ENCODE data around the gene WDR75. TPM values are rescaled to one million over a fixed set of nuclear protein-coding genes. Genes with fewer than 3 reads are reported as not detected.

The WDR75 gene
- total RNA-seq, 2 experiments from 2014 or later: 82.1 to 82.3 TPM

DNA sequence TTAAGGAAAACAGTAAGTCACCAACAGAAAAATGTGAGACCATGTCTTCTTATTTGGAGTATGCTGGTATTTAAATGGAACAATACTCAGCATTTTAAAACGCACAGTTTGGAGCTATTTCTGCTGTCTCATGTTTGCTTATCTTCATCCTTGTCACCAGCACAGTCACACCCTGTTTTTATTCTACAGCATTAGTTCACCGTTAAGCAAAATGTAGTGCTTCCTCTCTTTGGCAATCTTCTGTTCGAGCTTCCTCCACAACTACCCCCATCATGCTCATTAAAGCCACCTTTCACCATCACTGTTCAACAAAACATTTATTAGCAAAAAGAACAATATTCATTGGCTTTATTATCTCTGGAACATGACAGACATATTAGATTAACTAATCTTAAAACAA lies 75.3 kb downstream of the WDR75 start:
- Mint-ChIP-seq H3K9me3 (ENCODE audit: low read depth) (peaks cover 8% of the 10 kb centered on the region), H3K27me3 (peaks cover 2% of the 10 kb centered on the region), H3K4me1 (no peaks in the 10 kb centered on the region), H3K27ac (no peak overlapping the region), H3K36me3 (ENCODE audit: low read depth) (no peaks in the 10 kb centered on the region), H3K4me3 (no peak overlapping the region)
- ChIA-PET POLR2A (no interaction called here), CTCF (no interaction called here)
- DNase-seq (no peak), ATAC-seq (no peak)
- intact Hi-C loops (cut with DNase I, micrococcal nuclease): no loop called here

DNA sequence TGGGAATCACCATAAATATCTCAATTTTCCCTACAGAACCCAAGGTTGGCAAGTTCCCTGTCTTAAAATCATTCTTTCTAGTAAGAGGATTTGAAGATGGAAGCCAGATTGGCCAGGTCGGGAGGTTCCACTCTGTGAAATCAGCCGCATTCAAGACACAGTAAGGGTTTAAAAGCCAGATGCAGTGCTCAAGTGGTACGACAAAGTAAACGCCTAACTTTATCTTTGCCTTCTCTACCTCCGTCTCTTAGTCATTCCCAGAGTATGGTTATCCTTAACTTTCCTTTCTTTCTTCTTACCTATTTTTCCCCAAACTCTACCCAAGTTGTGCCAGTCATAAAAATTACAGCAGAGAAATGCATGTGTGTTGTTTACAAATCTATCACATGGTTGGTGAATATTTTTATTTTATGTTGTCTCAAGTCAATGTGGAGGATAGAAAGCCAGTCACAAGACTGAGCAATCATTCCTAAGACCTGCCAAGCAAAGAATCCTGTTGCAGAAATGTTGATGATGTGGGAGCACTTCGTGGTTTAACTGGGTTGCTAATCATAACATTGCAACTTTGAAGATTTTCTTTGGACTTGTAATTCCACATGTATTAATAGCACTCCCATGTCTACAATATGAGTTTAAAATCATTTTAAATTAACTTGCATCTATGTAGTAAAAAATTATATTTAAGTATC lies 76.7 kb downstream of the WDR75 start:
- intact Hi-C loops (cut with DNase I, micrococcal nuclease): no loop called here
- DNase-seq (no peak), ATAC-seq (no peak)
- POLR2A ChIA-PET: no interaction called here
- Mint-ChIP-seq H3K27ac (no peak overlapping the region), H3K36me3 (ENCODE audit: low read depth) (no peaks in the 10 kb centered on the region), H3K27me3 (peaks cover 2% of the 10 kb centered on the region), H3K4me1 (no peaks in the 10 kb centered on the region), H3K9me3 (ENCODE audit: low read depth) (peaks cover 8% of the 10 kb centered on the region), H3K4me3 (no peak overlapping the region)
- CTCF ChIA-PET: no interaction called here

DNA sequence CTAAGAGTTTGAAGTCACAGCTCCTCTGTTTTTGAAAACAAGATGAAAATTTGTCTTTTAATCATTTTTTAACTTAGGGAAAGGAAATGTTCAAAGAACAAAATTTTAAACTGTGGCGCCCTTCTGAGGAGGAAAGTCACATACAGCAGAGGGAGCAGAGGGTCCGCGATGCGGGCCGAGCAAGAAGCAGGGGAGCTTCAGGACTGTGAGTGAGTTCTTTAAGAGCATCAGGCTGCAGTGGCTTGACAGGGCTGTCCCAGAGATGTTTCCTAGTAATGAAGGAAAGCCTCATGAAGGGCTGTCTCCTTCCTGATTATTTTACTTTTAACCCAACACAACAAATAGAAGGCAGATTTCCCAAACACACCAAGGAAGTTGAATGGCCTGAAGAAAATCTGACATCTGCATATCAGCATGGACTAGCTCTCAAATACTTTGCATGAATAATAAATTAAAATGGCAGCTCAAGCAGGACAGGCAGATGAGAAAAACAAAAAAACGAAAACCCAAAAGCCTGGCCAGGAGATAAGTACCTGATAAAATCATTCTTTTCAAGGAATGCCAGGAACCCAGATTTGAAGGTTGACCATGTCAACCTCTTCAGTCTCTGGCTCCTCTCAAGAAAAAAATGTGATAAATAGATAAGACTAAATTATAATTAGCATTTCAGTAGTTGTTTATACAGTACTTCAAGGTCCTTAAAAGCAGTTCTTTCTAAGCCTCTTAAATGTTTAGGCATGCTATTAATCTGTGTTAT lies 78.5 kb downstream of the WDR75 start:
- Mint-ChIP-seq H3K4me3 (no peak overlapping the region), H3K27ac (no peak overlapping the region), H3K9me3 (ENCODE audit: low read depth) (peaks cover 8% of the 10 kb centered on the region), H3K36me3 (ENCODE audit: low read depth) (no peaks in the 10 kb centered on the region), H3K27me3 (peaks cover 2% of the 10 kb centered on the region), H3K4me1 (no peaks in the 10 kb centered on the region)
- DNase-seq (no peak), ATAC-seq (no peak)
- intact Hi-C loops (cut with DNase I, micrococcal nuclease): no loop called here
- CTCF ChIA-PET: interaction anchor here (1.7 kb wide), 1 partner anchor 18 kb away, joined by 6 read pairs; no protein-coding TSS in a partner anchor
- POLR2A ChIA-PET: no interaction called here

DNA sequence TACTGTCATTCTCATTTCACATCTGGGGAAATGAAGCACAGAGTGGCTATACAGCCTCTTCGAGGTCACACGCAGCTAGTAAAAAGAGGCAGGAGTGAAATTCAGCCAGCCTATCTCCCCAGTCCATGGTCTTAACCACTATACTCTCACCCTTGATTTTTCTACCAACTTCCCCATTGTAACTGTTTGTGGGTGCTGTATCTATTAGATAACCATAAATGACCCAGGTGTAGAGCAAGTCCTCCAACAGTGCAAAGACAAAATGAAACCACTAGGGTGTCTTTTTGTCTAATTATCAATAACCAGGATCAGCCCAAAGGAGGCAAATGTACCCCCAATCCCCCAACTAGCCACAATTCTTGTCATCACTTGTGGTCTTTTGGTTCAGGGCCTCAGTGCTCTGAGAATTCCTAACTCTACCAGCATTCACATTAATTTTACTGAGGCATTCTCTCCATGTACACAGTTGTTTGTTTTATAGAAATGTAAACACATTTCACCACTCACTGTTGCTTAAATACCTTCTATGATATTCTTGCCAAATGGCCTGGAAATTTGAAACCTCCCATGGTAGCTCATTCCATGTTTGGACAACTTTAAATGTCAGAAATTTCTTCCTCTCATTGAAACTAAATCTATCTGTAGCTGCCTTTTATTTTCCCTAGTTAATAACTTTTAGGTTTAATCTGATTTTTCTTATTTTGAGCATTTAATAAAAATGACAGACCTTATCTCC lies 80.6 kb downstream of the WDR75 start:
- Mint-ChIP-seq H3K36me3 (ENCODE audit: low read depth) (no peaks in the 10 kb centered on the region), H3K27me3 (no peaks in the 10 kb centered on the region), H3K4me3 (no peak overlapping the region), H3K4me1 (no peaks in the 10 kb centered on the region), H3K27ac (no peak overlapping the region), H3K9me3 (ENCODE audit: low read depth) (peaks cover 6% of the 10 kb centered on the region)
- ChIA-PET CTCF (interaction anchor here (0.7 to 0.8 kb wide), 2 partner anchors 12 to 18 kb away, joined by 4 to 5 read pairs; no protein-coding TSS in a partner anchor), POLR2A (no interaction called here)
- intact Hi-C loops (cut with DNase I, micrococcal nuclease): no loop called here
- DNase-seq (no peak), ATAC-seq (no peak)

DNA sequence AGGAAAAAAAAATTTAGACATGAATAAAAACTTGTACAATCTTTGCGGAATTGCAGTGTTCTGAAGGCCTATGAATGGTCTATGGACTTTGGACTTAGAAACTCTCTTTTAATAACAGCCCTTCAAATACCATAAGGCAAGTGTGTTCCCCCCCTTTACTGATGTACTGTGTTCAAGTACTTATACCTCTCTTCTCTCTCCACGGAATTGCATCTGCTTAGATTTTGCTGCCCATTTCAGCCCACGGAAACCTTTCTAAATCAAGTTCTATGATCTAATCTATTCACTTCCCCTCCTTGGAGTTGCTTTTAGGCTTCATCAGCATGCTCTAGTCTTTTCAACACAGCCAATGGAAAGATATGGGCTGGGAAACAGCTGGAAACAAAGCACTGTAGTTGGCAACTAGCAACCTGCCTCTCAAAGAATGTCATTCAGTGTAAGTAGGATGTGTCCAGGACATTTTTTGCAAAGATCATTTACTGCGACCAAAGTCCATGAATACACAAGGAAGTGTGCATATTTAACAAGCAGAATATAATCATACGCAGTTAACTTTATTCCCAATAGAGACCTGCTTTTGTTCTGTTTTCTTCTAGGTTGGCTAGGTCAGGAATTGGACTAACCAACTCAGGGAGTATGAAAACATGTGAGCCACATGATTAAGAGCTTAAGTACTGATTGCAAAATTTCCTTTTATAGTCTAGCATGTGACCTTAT lies 81.3 kb downstream of the WDR75 start:
- H3K36me3 Mint-ChIP-seq (ENCODE audit: low read depth): no peaks in the 10 kb centered on the region
- ATAC-seq: no peak
- intact Hi-C loops (cut with DNase I, micrococcal nuclease): no loop called here
- no peaks in the 10 kb centered on the region for H3K9me3 Mint-ChIP-seq (ENCODE audit: low read depth)
- ChIA-PET CTCF (interaction anchor here (0.7 kb wide), 1 partner anchor 19 kb away, joined by 5 read pairs; no protein-coding TSS in a partner anchor), POLR2A (no interaction called here)
- DNase-seq: no peak
- no peaks in the 10 kb centered on the region for H3K27me3 Mint-ChIP-seq
- H3K4me3 Mint-ChIP-seq: no peak overlapping the region
- no peak overlapping the region for H3K27ac Mint-ChIP-seq
- H3K4me1 Mint-ChIP-seq: no peaks in the 10 kb centered on the region

DNA sequence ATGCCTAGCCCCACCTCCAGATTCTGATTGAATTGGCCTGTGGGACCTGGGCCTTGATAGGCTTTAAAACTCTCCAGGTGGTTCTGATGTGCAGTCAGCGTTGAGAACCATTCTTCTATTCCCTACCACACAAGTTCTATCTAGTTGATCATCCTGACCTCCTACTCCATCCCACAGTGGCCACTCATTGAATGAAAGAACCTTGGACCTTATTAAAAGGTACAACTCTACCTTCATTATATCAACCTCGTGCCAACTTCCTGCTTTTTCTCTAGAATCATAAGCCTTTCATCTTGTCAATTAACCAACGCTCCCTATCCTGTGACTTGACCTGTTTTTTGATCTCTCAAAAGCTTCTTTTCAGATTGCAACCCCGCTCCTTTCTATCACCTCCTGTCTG lies 83.5 kb downstream of the WDR75 start:
- CTCF ChIA-PET: no interaction called here
- POLR2A ChIA-PET: no interaction called here

More for the DNA sequence above, 83.5 kb downstream of the WDR75 start:
- intact Hi-C loops (cut with DNase I, micrococcal nuclease): no loop called here
- H3K4me3 Mint-ChIP-seq: no peak overlapping the region
- H3K4me1 Mint-ChIP-seq: no peaks in the 10 kb centered on the region
- DNase-seq (no peak), ATAC-seq (no peak)
- no peaks in the 10 kb centered on the region for H3K9me3 Mint-ChIP-seq (ENCODE audit: low read depth)
- H3K27me3 Mint-ChIP-seq: no peaks in the 10 kb centered on the region
- no peaks in the 10 kb centered on the region for H3K36me3 Mint-ChIP-seq (ENCODE audit: low read depth)
- no peak overlapping the region for H3K27ac Mint-ChIP-seq

Other genes starting within 250 kb of the WDR75 start
- gene SLC40A1, start 139.3 kb downstream of the WDR75 start, total RNA-seq: 1 to 10 TPM; 4.2 TPM
- 10 to 100 TPM; 50.9 to 58.4 TPM for gene ASNSD1, start 220.0 kb downstream of the WDR75 start, total RNA-seq
- 1 to 10 TPM; 2.5 to 2.7 TPM for gene ANKAR, start 233.2 kb downstream of the WDR75 start, total RNA-seq